SK-N-MC (cell line): Measurements from ENCODE around the gene AP1S1.

Experiments
- EZH2 ChIP-seq: fragments of 200-600 bp; sonication (generic); IDR thresholded peaks from one replicate; pipeline ENCODE4 v1.6.1; 2017; ENCODE audit warnings: antibody characterized with exemption
- POLR2AphosphoS5 ChIP-seq: IDR thresholded peaks from 2 replicates; pipeline ENCODE4 v1.6.1; 2012; ENCODE audit warnings: mild to moderate bottlenecking, low read depth, low read length, borderline replicate concordance

GRCh38 chr7:101165075-101165957, 11.0 kb downstream of the AP1S1 start, which contains the start of gene VGF:
- no peak for TF ChIP-seq POLR2AphosphoS5
- TF ChIP-seq EZH2: no peak
